ENCODE measurements around the gene ADORA1.

Gene ADORA1

GRCh38 chr1:203159844-203160243 lies 32.3 kb downstream of the ADORA1 start:
- no peak overlapping the region for H3K4me3 ChIP-seq (ENCODE audit: low read length)
- no peak for TF ChIP-seq CTCF (conservative IDR thresholded peaks at IDR 0.05; ENCODE audit: low read length)
- DNase-seq (ENCODE audit: low read depth): no peak

GRCh38 chr1:203161175-203161574 lies 33.6 kb downstream of the ADORA1 start:
- no peak overlapping the region for H3K4me3 ChIP-seq (ENCODE audit: low read length)
- TF ChIP-seq CTCF (conservative IDR thresholded peaks at IDR 0.05; ENCODE audit: low read length): no peak
- DNase-seq (ENCODE audit: low read depth): no peak

- H3K4me3 ChIP-seq (ENCODE audit: low read length): no peak overlapping the region
- DNase-seq (ENCODE audit: low read depth): no peak
- no peak for TF ChIP-seq CTCF (conservative IDR thresholded peaks at IDR 0.05; ENCODE audit: low read length)
Observed at GRCh38 chr1:203161703-203162102, 34.2 kb downstream of the ADORA1 start.

- no peak for DNase-seq (ENCODE audit: low read depth)
- no peak overlapping the region for H3K4me3 ChIP-seq (ENCODE audit: low read length)
- TF ChIP-seq CTCF (conservative IDR thresholded peaks at IDR 0.05; ENCODE audit: low read length): no peak
Observed at GRCh38 chr1:203162403-203162802, 34.9 kb downstream of the ADORA1 start.

- no peak for TF ChIP-seq CTCF (conservative IDR thresholded peaks at IDR 0.05; ENCODE audit: low read length)
- H3K4me3 ChIP-seq (ENCODE audit: low read length): no peak overlapping the region
- DNase-seq (ENCODE audit: low read depth): no peak
Observed at GRCh38 chr1:203163891-203164635, 36.5 kb downstream of the ADORA1 start.

DNA sequence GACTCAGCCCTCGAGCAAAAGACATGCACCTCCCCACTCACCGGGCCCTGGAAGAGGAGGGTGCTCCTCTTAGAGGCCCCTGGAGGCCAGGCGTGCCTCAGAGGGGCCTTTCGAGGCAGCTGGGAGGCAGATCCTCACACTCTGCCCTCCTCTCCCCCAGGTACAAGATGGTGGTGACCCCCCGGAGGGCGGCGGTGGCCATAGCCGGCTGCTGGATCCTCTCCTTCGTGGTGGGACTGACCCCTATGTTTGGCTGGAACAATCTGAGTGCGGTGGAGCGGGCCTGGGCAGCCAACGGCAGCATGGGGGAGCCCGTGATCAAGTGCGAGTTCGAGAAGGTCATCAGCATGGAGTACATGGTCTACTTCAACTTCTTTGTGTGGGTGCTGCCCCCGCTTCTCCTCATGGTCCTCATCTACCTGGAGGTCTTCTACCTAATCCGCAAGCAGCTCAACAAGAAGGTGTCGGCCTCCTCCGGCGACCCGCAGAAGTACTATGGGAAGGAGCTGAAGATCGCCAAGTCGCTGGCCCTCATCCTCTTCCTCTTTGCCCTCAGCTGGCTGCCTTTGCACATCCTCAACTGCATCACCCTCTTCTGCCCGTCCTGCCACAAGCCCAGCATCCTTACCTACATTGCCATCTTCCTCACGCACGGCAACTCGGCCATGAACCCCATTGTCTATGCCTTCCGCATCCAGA lies 37.7 kb downstream of the ADORA1 start:
- no peak for DNase-seq (ENCODE audit: low read depth)
- TF ChIP-seq CTCF (conservative IDR thresholded peaks at IDR 0.05; ENCODE audit: low read length): no peak
- H3K4me3 ChIP-seq (ENCODE audit: low read length): no peak overlapping the region

GRCh38 chr1:203165800-203166161 lies 38.3 kb downstream of the ADORA1 start:
- no peak overlapping the region for H3K4me3 ChIP-seq (ENCODE audit: low read length)
- TF ChIP-seq CTCF (conservative IDR thresholded peaks at IDR 0.05; ENCODE audit: low read length): no peak
- DNase-seq (ENCODE audit: low read depth): no peak
